ENCODE data around the gene RNF113A. TPM values are rescaled to one million over a fixed set of nuclear protein-coding genes. Genes with fewer than 3 reads are reported as not detected.

Gene RNF113A
- total RNA-seq, 2 experiments from 2014 or later: 25.2 to 32.8 TPM

- Histone ChIP-seq H3K79me2 (ENCODE audit: insufficient read depth, low read depth, low read length) (peaks cover 42% of the 10 kb centered on the region), H3K4me3 (ENCODE audit: low read depth, low read length, poor library complexity, severe bottlenecking) (peak overlapping the region; percentile 91), H3K4me2 (ENCODE audit: low read length) (peak overlapping the region; percentile 88), H3K4me1 (ENCODE audit: insufficient read depth, low read length, poor library complexity, severe bottlenecking) (peaks cover 18% of the 10 kb centered on the region), H2AFZ (ENCODE audit: low read length) (peak overlapping the region; percentile 65; the same call in 1 of the 2 replicates), H3K9me3 (ENCODE audit: low read length) (no peaks in the 10 kb centered on the region), H3K27ac (ENCODE audit: low read depth, low read length, poor library complexity, severe bottlenecking) (peak overlapping the region; percentile 93), H3K9me2 (ENCODE audit: insufficient read depth, low read length) (no peaks in the 10 kb centered on the region), H4K20me1 (ENCODE audit: insufficient read depth, low read length) (peaks cover 4% of the 10 kb centered on the region; the same call in 1 of the 2 replicates), H3K36me3 (ENCODE audit: insufficient read depth, low read length) (peaks cover 15% of the 10 kb centered on the region)
- intact Hi-C loops (cut with micrococcal nuclease; ENCODE audit: unreplicated experiment): loop anchor here (2.0 kb wide), 1 partner anchor 18 kb away; the partner anchor contains the start of gene UPF3B
- CTCF ChIA-PET (ENCODE audit: unreplicated experiment): interaction anchor here (0.6 kb wide), 1 partner anchor 18 kb away, joined by 3 read pairs; no protein-coding TSS in a partner anchor
- POLR2A ChIA-PET: interaction anchor here (0.9 to 2.7 kb wide), 4 partner anchors 9 to 408 kb away, joined by 3 to 14 read pairs (median 4); partner anchors contain the start of gene UPF3B
- no peak for DNase-seq (ENCODE audit: low spot score)
- TF ChIP-seq CTCF (conservative IDR thresholded peaks at IDR 0.05; ENCODE audit: low read length): no peak
- TF ChIP-seq EZH2phosphoT487 (IDR thresholded peaks at IDR 0.05; ENCODE audit: borderline replicate concordance, low read depth, low read length): no peak
- TSS peak; percentile 88 for BruUV-seq (replicated peaks)
Observed at GRCh38 chrX:119871245-119871598, 311 bp downstream of the RNF113A start.

- Histone ChIP-seq H3K27ac (ENCODE audit: low read depth, low read length, poor library complexity, severe bottlenecking) (peak overlapping the region; percentile 93), H3K9me2 (ENCODE audit: insufficient read depth, low read length) (no peaks in the 10 kb centered on the region), H4K20me1 (ENCODE audit: insufficient read depth, low read length) (peaks cover 4% of the 10 kb centered on the region; the same call in 1 of the 2 replicates), H3K9me3 (ENCODE audit: low read length) (no peaks in the 10 kb centered on the region), H3K4me1 (ENCODE audit: insufficient read depth, low read length, poor library complexity, severe bottlenecking) (peaks cover 18% of the 10 kb centered on the region), H3K36me3 (ENCODE audit: insufficient read depth, low read length) (peaks cover 12% of the 10 kb centered on the region), H3K4me3 (ENCODE audit: low read depth, low read length, poor library complexity, severe bottlenecking) (peak overlapping the region; percentile 91), H3K79me2 (ENCODE audit: insufficient read depth, low read depth, low read length) (peaks cover 42% of the 10 kb centered on the region), H2AFZ (ENCODE audit: low read length) (peak overlapping the region; percentile 45; the same call in 1 of the 2 replicates), H3K4me2 (ENCODE audit: low read length) (peak overlapping the region; percentile 88)
- no TSS peak for BruUV-seq (replicated peaks)
- ChIA-PET CTCF (ENCODE audit: unreplicated experiment) (interaction anchor here (0.6 kb wide), 1 partner anchor 17 kb away, joined by 3 read pairs; no protein-coding TSS in a partner anchor), POLR2A (interaction anchor here (0.5 to 2.7 kb wide), 10 partner anchors 9 to 408 kb away, joined by 3 to 14 read pairs (median 4); partner anchors contain the start of genes RPL39 and UPF3B)
- TF ChIP-seq EZH2phosphoT487 (IDR thresholded peaks at IDR 0.05; ENCODE audit: borderline replicate concordance, low read depth, low read length) (no peak), CTCF (conservative IDR thresholded peaks at IDR 0.05; ENCODE audit: low read length) (no peak)
- peak; percentile 55 for DNase-seq (ENCODE audit: low spot score)
- intact Hi-C loops (cut with micrococcal nuclease; ENCODE audit: unreplicated experiment): loop anchor here (2.0 kb wide), 1 partner anchor 18 kb away; the partner anchor contains the start of gene UPF3B
Observed at GRCh38 chrX:119870626-119871131, 854 bp downstream of the RNF113A start.

GRCh38 chrX:119853444-119853843, 18.1 kb downstream of the RNF113A start:
- H4K20me1 ChIP-seq (ENCODE audit: insufficient read depth, low read length): no peaks in the 10 kb centered on the region
- intact Hi-C loops (cut with micrococcal nuclease; ENCODE audit: unreplicated experiment): loop anchor here (2.0 to 5.0 kb wide), 2 partner anchors 17 to 61 kb away; partner anchors contain the start of genes NDUFA1, RNF113A and RPL39
- BruUV-seq (replicated peaks): no TSS peak
- no peak for TF ChIP-seq CTCF (conservative IDR thresholded peaks at IDR 0.05; ENCODE audit: low read length)
- no peak for TF ChIP-seq EZH2phosphoT487 (IDR thresholded peaks at IDR 0.05; ENCODE audit: borderline replicate concordance, low read depth, low read length)
- peak overlapping the region; percentile 76 for H2AFZ ChIP-seq (ENCODE audit: low read length)
- ChIA-PET CTCF (ENCODE audit: unreplicated experiment) (interaction anchor here (0.5 kb wide), 1 partner anchor 17 kb away, joined by 3 read pairs; no protein-coding TSS in a partner anchor), POLR2A (interaction anchor here (0.6 to 1.6 kb wide), 8 partner anchors 9 to 95 kb away, joined by 3 to 14 read pairs (median 3); partner anchors contain the start of genes NDUFA1, RNF113A and SOWAHD)
- H3K4me3 ChIP-seq (ENCODE audit: low read depth, low read length, poor library complexity, severe bottlenecking): peak overlapping the region; percentile 96
- H3K79me2 ChIP-seq (ENCODE audit: insufficient read depth, low read depth, low read length): peaks cover 18% of the 10 kb centered on the region
- no peak overlapping the region for H3K27ac ChIP-seq (ENCODE audit: low read depth, low read length, poor library complexity, severe bottlenecking)
- H3K9me2 ChIP-seq (ENCODE audit: insufficient read depth, low read length): no peaks in the 10 kb centered on the region
- peaks cover 15% of the 10 kb centered on the region for H3K4me1 ChIP-seq (ENCODE audit: insufficient read depth, low read length, poor library complexity, severe bottlenecking)
- no peaks in the 10 kb centered on the region for H3K9me3 ChIP-seq (ENCODE audit: low read length)
- DNase-seq (ENCODE audit: low spot score): no peak
- peak overlapping the region; percentile 80 for H3K4me2 ChIP-seq (ENCODE audit: low read length)
- H3K36me3 ChIP-seq (ENCODE audit: insufficient read depth, low read length): peaks cover 32% of the 10 kb centered on the region
